GM12801 (cell line): ENCODE results near the gene IGDCC3.

Experiments
- TF ChIP-seq, protein P1 (sequence below): IDR thresholded peaks from one replicate; pipeline ENCODE4 v1.5.1; 2011; ENCODE audit warnings: control low read depth; ENCODE audit not compliant: insufficient read length; ENCODE audit errors: extremely low read depth

The IGDCC3 gene

DNA sequence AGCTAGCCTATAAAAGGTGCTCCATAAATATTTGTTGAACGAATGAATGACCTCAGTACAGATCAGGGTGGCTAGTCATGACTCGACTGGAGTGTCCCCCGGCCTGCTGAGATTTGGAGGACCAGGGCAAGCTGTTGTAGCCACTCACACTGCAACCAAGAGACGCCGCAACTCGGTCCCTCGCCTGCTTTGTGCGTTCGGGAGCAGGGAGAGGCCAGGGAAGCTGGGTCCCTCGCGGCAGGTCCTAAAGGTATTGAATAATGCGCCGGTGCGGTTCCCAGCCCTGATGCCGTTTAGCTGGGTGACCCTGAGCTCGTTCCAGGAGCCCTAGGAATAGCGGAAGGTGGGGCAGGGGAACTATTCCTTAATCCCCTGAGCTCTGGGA is 43.2 kb upstream of the IGDCC3 start:
- TF ChIP-seq, protein P1, sequence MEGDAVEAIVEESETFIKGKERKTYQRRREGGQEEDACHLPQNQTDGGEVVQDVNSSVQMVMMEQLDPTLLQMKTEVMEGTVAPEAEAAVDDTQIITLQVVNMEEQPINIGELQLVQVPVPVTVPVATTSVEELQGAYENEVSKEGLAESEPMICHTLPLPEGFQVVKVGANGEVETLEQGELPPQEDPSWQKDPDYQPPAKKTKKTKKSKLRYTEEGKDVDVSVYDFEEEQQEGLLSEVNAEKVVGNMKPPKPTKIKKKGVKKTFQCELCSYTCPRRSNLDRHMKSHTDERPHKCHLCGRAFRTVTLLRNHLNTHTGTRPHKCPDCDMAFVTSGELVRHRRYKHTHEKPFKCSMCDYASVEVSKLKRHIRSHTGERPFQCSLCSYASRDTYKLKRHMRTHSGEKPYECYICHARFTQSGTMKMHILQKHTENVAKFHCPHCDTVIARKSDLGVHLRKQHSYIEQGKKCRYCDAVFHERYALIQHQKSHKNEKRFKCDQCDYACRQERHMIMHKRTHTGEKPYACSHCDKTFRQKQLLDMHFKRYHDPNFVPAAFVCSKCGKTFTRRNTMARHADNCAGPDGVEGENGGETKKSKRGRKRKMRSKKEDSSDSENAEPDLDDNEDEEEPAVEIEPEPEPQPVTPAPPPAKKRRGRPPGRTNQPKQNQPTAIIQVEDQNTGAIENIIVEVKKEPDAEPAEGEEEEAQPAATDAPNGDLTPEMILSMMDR: no peak

DNA sequence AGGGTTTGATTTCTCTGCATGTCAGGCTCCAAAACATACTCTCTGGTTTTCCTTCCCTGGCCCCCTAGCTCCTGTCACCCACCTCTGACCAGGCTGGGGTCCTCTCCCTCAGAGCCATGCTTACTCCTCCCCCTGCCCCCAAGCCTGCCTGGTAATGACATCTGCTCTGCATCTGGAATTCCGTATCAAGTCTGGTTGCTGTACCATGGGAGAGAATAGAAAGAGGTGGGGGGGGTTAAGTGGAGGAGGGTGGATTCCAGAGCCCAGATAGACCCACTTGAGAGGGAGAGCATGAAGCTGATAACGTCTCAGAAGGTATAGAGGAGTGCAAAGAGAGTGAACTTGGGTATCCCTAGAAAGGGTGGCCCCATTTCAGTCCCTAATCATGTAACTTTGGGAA is 40.8 kb upstream of the IGDCC3 start:
- TF ChIP-seq, protein P1: no peak

DNA sequence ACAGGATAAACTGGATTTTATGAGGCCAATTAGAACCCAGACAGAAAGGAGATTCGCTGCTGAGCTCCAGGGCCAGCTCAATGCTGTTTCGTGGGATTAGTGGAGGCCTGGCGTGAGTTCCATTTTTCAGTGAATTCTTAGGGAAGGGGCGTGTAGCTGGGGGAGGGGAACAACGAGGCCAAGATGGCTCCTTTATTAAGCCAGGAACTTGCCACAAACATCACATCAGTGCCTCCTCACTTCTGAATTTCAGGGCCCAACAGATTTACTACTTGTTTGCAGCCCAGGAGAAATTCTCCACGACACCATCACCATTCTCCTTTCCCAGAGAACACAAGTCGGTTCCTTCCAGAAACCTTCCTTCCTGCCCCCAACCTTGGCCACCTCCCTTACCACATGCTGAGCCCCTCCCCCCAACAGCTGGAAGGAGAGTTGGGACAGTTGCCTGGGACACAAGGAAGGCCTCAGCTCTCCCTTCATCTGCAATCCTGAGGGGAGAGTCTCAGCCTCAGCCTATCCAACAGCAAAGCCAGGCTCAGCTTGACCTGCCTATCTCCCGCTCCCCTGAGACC is 39.1 kb upstream of the IGDCC3 start:
- TF ChIP-seq, protein P1: no peak

GRCh38 chr15:65414841-65415621 is 37.2 kb upstream of the IGDCC3 start:
- TF ChIP-seq, protein P1: no peak

DNA sequence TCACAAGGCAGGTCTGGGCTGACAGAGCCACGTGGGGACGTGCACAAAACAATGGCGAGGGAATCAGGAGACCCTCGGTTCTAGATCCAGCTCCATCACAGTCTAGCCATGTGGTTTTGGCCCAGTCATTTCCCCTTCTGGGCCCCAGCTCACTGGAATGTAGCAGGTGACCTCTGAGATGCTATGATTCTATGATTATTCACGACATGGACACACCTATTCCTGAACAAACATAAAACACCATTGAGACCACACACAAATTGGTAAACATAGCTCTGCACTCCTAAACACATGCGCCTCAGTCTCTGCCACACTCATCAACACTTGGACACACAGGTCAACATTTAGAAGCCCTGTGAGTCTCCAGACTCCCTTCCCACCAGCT is 36.0 kb upstream of the IGDCC3 start:
- TF ChIP-seq, protein P1: no peak

- TF ChIP-seq, protein P1: no peak
These were observed 35.4 kb upstream of the IGDCC3 start for GRCh38 chr15:65413051-65413759.

DNA sequence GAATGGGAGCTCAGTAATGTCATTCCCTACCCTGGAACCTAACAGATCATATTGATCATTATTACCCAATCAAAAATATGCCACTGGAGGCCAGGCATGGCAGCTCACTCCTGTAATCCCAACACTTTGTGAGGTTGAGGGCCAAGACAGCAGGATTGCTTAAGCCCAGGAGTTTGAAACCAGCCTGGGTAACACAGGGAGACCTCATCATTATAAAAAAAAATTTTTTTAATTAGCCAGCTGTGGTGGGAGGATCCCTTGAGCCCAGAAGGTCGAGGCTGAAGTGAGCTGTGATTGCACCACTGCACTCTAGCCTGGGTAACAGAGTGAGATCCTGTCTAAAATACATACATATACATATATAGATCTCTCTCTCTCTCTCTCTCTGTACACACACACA is 34.8 kb upstream of the IGDCC3 start:
- TF ChIP-seq, protein P1: no peak
